HepG2 (cell line): ENCODE data around the gene HYAL2. TPM values are rescaled to one million over a fixed set of nuclear protein-coding genes. Genes with fewer than 3 reads are reported as not detected.

Experiments
- FOSL1 ChIP-seq: sonication (generic); formaldehyde crosslinking; IDR thresholded peaks from 2 replicates; pipeline ENCODE4 v1.9.0; 2021; ENCODE audit warnings: missing genetic modification reagents, borderline replicate concordance
- HCFC1 ChIP-seq: fragments of 150-350 bp; IDR thresholded peaks from 2 replicates; pipeline ENCODE4 v1.6.1; 2014; ENCODE audit warnings: low read depth, low read length
- HIVEP1 ChIP-seq: sonication (generic); formaldehyde crosslinking; IDR thresholded peaks from 2 replicates; pipeline ENCODE4 v1.4.0; 2020; ENCODE audit warnings: mild to moderate bottlenecking, missing genetic modification reagents
- HMGXB3 ChIP-seq: sonication (generic); formaldehyde crosslinking; IDR thresholded peaks from 2 replicates; pipeline ENCODE4 v1.4.0; 2020; ENCODE audit warnings: missing genetic modification reagents, borderline replicate concordance
- IRF1 ChIP-seq: sonication (generic); formaldehyde crosslinking; IDR thresholded peaks from 2 replicates; pipeline ENCODE4 v1.4.0; 2020; ENCODE audit warnings: low read depth, mild to moderate bottlenecking, missing genetic modification reagents
- MEIS1 ChIP-seq: sonication (generic); formaldehyde crosslinking; IDR thresholded peaks from 2 replicates; pipeline ENCODE4 v1.9.0; 2021; ENCODE audit warnings: mild to moderate bottlenecking, missing genetic modification reagents, moderate library complexity, borderline replicate concordance
- PBX2 ChIP-seq: IDR thresholded peaks from 2 replicates; pipeline ENCODE4 v1.6.1; 2016; ENCODE audit warnings: control low read depth
- SMAD9 ChIP-seq: sonication (generic); formaldehyde crosslinking; IDR thresholded peaks from 2 replicates; pipeline ENCODE4 v1.5.1; 2020; ENCODE audit warnings: mild to moderate bottlenecking, missing genetic modification reagents
- USF2 ChIP-seq, 2 experiments: sonication (generic) in 1 of 2; formaldehyde crosslinking in 1 of 2; IDR thresholded peaks; 2 replicates each; pipeline versions ENCODE4 v1.5.1 to v1.6.1; 2011 to 2020; ENCODE audit warnings: borderline replicate concordance in 1 of 2, low read depth in 1 of 2, low read length in 1 of 2, mild to moderate bottlenecking in 1 of 2, missing genetic modification reagents in 1 of 2, moderate library complexity in 1 of 2
- XBP1 ChIP-seq: sonication (generic); formaldehyde crosslinking; IDR thresholded peaks from 2 replicates; pipeline ENCODE4 v1.5.0; 2020; ENCODE audit warnings: missing genetic modification reagents
- ZBTB38 ChIP-seq: sonication (generic); formaldehyde crosslinking; IDR thresholded peaks from 2 replicates; pipeline ENCODE4 v1.5.1; 2020; ENCODE audit warnings: mild to moderate bottlenecking, missing genetic modification reagents
- ZFP36L1 ChIP-seq: sonication (generic); formaldehyde crosslinking; IDR thresholded peaks from 2 replicates; pipeline ENCODE4 v1.8.0; 2022; ENCODE audit warnings: mild to moderate bottlenecking, missing genetic modification reagents, moderate library complexity
- ZNF280D ChIP-seq: sonication (generic); formaldehyde crosslinking; IDR thresholded peaks from 2 replicates; pipeline ENCODE4 v1.5.1; 2020; ENCODE audit warnings: mild to moderate bottlenecking, missing genetic modification reagents
- polyA plus RNA-seq, 8 experiments: library from polyadenylated mRNA; depleted of rRNA in 3 of 8; stranded (reverse) in 7 of 8; unstranded in 1 of 8; fragments of >200 nt; fragmentation: Illumina TruSeq in 4 of 8; extraction: Trizol in 4 of 8; gene quantifications; 2 replicates each; pipeline versions ENCODE4 v1.2.1 to v1.2.3, GENCODE V29; 2011 to 2016; ENCODE audit warnings: low read depth in 4 of 8, missing spikeins in 1 of 8, mixed read lengths in 1 of 8; ENCODE audit not compliant: insufficient read depth in 1 of 8
- total RNA-seq, 5 experiments: library from RNA; depleted of rRNA; stranded (reverse); fragments of >200 nt; fragmentation: Illumina TruSeq; extraction: Trizol; gene quantifications; 2 replicates each; pipeline ENCODE4 v1.2.3, GENCODE V29; 2016; ENCODE audit warnings: low read depth in 1 of 5

Gene HYAL2
- total and polyA plus RNA-seq, 2 of the 13 experiments (the other 11 are each of a cell fraction or from before 2014, with no cell fraction given): 76.2 to 102 TPM

- TF ChIP-seq PBX2 (CRISPR knock-in tag): no peak
- TF ChIP-seq ZNF280D (CRISPR knock-in tag): no peak
- TF ChIP-seq FOSL1 (CRISPR knock-in tag): no peak
- TF ChIP-seq HCFC1: peak; percentile 100
- TF ChIP-seq HIVEP1 (CRISPR knock-in tag): no peak; the same call in 1 of the 2 replicates
- TF ChIP-seq IRF1 (CRISPR knock-in tag): no peak
- TF ChIP-seq USF2 (IDR thresholded peaks at IDR 0.05; ENCODE audit: low read depth, low read length): no peak
- 0 out of 2 replicates have a peak, but pooled peaks have one; percentile 12 for TF ChIP-seq USF2 (CRISPR knock-in tag; IDR thresholded peaks at IDR 0.05; ENCODE audit: borderline replicate concordance)
- TF ChIP-seq HMGXB3 (CRISPR knock-in tag): no peak; the same call in 1 of the 2 replicates
- peak; percentile 35; the same call in 1 of the 2 replicates for TF ChIP-seq SMAD9 (CRISPR knock-in tag)
- no peak; the same call in none of the 2 replicates for TF ChIP-seq MEIS1
- TF ChIP-seq XBP1 (CRISPR knock-in tag): 0 out of 2 replicates have a peak, but pooled peaks have one; percentile 62
- peak; percentile 87; the same call in 1 of the 2 replicates for TF ChIP-seq ZFP36L1 (CRISPR knock-in tag)
- peak; percentile 87 for TF ChIP-seq ZBTB38
Measured at GRCh38 chr3:50358911-50359759, 36.6 kb upstream of the HYAL2 start, which contains the start of gene TMEM115 (continued).
